Measurements from ENCODE around the gene C10orf105. TPM values are rescaled to one million over a fixed set of nuclear protein-coding genes. Genes with fewer than 3 reads are reported as not detected.

The C10orf105 gene
- total RNA-seq, 1 experiment from 2014 or later = not detected

GRCh38 chr10:71722849-71723248 lies 3.3 kb upstream of the C10orf105 start:
- H3K27ac Mint-ChIP-seq (ENCODE audit: unreplicated experiment) = no peak overlapping the region
- no peaks in the 10 kb centered on the region for H3K27me3 Mint-ChIP-seq (ENCODE audit: insufficient read depth, unreplicated experiment)
- no TSS peak for BruUV-seq (replicated peaks)
- H3K36me3 ChIP-seq (ENCODE audit: control insufficient read depth, insufficient read depth, low read length) = no peaks in the 10 kb centered on the region
- TF ChIP-seq, protein P1, sequence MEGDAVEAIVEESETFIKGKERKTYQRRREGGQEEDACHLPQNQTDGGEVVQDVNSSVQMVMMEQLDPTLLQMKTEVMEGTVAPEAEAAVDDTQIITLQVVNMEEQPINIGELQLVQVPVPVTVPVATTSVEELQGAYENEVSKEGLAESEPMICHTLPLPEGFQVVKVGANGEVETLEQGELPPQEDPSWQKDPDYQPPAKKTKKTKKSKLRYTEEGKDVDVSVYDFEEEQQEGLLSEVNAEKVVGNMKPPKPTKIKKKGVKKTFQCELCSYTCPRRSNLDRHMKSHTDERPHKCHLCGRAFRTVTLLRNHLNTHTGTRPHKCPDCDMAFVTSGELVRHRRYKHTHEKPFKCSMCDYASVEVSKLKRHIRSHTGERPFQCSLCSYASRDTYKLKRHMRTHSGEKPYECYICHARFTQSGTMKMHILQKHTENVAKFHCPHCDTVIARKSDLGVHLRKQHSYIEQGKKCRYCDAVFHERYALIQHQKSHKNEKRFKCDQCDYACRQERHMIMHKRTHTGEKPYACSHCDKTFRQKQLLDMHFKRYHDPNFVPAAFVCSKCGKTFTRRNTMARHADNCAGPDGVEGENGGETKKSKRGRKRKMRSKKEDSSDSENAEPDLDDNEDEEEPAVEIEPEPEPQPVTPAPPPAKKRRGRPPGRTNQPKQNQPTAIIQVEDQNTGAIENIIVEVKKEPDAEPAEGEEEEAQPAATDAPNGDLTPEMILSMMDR (IDR thresholded peaks at IDR 0.05; ENCODE audit: insufficient read depth in 1 of 2, low read depth in 1 of 2, low read length in 1 of 2, severe bottlenecking in 1 of 2, unreplicated experiment in 1 of 2) = no peak
- POLR2A ChIA-PET = no interaction called here
- H3K4me3 ChIP-seq (ENCODE audit: low read depth, low read length) = no peak overlapping the region
- no peaks in the 10 kb centered on the region for H3K9me3 ChIP-seq
- H3K27me3 ChIP-seq (replicated peaks; ENCODE audit: control insufficient read depth, insufficient read depth, low read length) = 0 out of 2 replicates have a peak, but pooled peaks cover 1% of the 10 kb centered on the region
- H3K4me1 Mint-ChIP-seq (ENCODE audit: low read depth, unreplicated experiment) = peaks cover 15% of the 10 kb centered on the region
- no peak for DNase-seq
- intact Hi-C loops (cut with micrococcal nuclease; ENCODE audit: unreplicated experiment) = no loop called here
- CTCF ChIA-PET = no interaction called here
- H3K4me1 ChIP-seq = peaks cover 10% of the 10 kb centered on the region; the same call in 1 of the 2 replicates
- H3K9me3 Mint-ChIP-seq (ENCODE audit: unreplicated experiment) = peaks cover 8% of the 10 kb centered on the region
- no peaks in the 10 kb centered on the region for H3K36me3 Mint-ChIP-seq (ENCODE audit: insufficient read depth, unreplicated experiment)
- no peak overlapping the region for H3K4me3 Mint-ChIP-seq (ENCODE audit: unreplicated experiment)

DNA sequence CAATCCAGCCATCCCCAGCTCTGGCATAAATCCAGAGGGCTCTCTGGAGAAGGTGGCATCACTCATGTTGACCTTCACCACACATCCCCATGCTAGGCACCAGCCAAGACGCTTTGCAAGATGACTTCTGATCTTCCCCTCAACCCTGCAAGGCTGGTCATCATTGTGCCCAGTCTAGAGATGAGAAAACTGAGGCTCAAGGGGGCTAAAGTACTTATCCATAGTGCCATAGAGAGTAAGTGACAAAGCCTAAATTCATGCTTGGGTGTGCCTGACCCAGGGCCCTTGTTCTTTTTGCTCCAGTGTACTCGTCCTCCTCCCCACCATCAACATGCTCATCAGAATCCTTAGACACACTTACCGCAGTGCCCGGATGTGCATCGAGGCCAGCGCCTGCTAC lies 1.7 kb upstream of the C10orf105 start:
- no peak overlapping the region for H3K27ac Mint-ChIP-seq (ENCODE audit: unreplicated experiment)

DNA sequence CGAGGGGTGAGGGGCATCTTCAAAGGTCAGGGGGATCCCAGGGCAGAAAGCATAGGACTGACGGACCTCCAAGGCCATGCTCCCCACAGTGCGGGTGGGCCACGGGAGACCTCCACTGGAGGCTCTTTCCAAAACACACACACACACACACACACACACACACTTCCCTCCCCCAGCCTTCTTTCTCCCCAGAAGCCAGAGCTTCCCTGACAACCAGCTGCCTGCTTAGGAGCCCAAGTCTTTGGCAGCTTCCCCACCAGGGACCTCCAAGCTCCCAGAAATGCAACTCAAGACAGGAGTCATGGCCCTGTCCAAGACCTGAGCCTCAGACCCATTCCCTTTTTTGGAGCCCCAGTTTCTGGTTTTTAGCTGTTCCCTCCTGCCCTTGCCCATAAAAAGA lies 710 bp upstream of the C10orf105 start:
- Histone ChIP-seq H3K4me1 (no peaks in the 10 kb centered on the region), H3K36me3 (ENCODE audit: control insufficient read depth, insufficient read depth, low read length) (no peaks in the 10 kb centered on the region), H3K27me3 (replicated peaks; ENCODE audit: control insufficient read depth, insufficient read depth, low read length) (0 out of 2 replicates have a peak, but pooled peaks cover 1% of the 10 kb centered on the region), H3K9me3 (no peaks in the 10 kb centered on the region), H3K4me3 (ENCODE audit: low read depth, low read length) (no peak overlapping the region)
- Mint-ChIP-seq H3K4me3 (ENCODE audit: unreplicated experiment) (no peak overlapping the region), H3K27ac (ENCODE audit: unreplicated experiment) (no peak overlapping the region), H3K9me3 (ENCODE audit: unreplicated experiment) (peaks cover 8% of the 10 kb centered on the region), H3K4me1 (ENCODE audit: low read depth, unreplicated experiment) (no peaks in the 10 kb centered on the region), H3K36me3 (ENCODE audit: insufficient read depth, unreplicated experiment) (no peaks in the 10 kb centered on the region), H3K27me3 (ENCODE audit: insufficient read depth, unreplicated experiment) (no peaks in the 10 kb centered on the region)
- no TSS peak for BruUV-seq (replicated peaks)
- TF ChIP-seq, protein P1 (IDR thresholded peaks at IDR 0.05; ENCODE audit: insufficient read depth in 1 of 2, low read depth in 1 of 2, low read length in 1 of 2, severe bottlenecking in 1 of 2, unreplicated experiment in 1 of 2) = no peak
- POLR2A ChIA-PET = no interaction called here
- intact Hi-C loops (cut with micrococcal nuclease; ENCODE audit: unreplicated experiment) = no loop called here
- CTCF ChIA-PET = interaction anchor here (0.5 to 1.8 kb wide), 4 partner anchors 12 to 328 kb away, joined by 3 to 5 read pairs (median 5); partner anchors contain the start of gene VSIR
- DNase-seq = no peak

More for the DNA sequence above, 1.7 kb upstream of the C10orf105 start:
- H3K27me3 ChIP-seq (replicated peaks; ENCODE audit: control insufficient read depth, insufficient read depth, low read length) = 0 out of 2 replicates have a peak, but pooled peaks cover 1% of the 10 kb centered on the region
- no peaks in the 10 kb centered on the region for H3K27me3 Mint-ChIP-seq (ENCODE audit: insufficient read depth, unreplicated experiment)
- H3K4me3 Mint-ChIP-seq (ENCODE audit: unreplicated experiment) = no peak overlapping the region
- H3K9me3 Mint-ChIP-seq (ENCODE audit: unreplicated experiment) = peaks cover 8% of the 10 kb centered on the region
- ChIA-PET CTCF (no interaction called here), POLR2A (no interaction called here)
- BruUV-seq (replicated peaks) = no TSS peak
- H3K36me3 Mint-ChIP-seq (ENCODE audit: insufficient read depth, unreplicated experiment) = no peaks in the 10 kb centered on the region
- H3K4me1 ChIP-seq = peaks cover 2% of the 10 kb centered on the region; the same call in 1 of the 2 replicates
- H3K9me3 ChIP-seq = no peaks in the 10 kb centered on the region
- H3K36me3 ChIP-seq (ENCODE audit: control insufficient read depth, insufficient read depth, low read length) = no peaks in the 10 kb centered on the region
- peaks cover 8% of the 10 kb centered on the region for H3K4me1 Mint-ChIP-seq (ENCODE audit: low read depth, unreplicated experiment)
- intact Hi-C loops (cut with micrococcal nuclease; ENCODE audit: unreplicated experiment) = no loop called here
- no peak overlapping the region for H3K4me3 ChIP-seq (ENCODE audit: low read depth, low read length)
- no peak for DNase-seq
- TF ChIP-seq, protein P1 (IDR thresholded peaks at IDR 0.05; ENCODE audit: insufficient read depth in 1 of 2, low read depth in 1 of 2, low read length in 1 of 2, severe bottlenecking in 1 of 2, unreplicated experiment in 1 of 2) = no peak
